Measurements from ENCODE around the gene PHACTR3. TPM values are rescaled to one million over a fixed set of nuclear protein-coding genes. Genes with fewer than 3 reads are reported as not detected.

PHACTR3 gene
- total and polyA plus RNA-seq, 7 experiments from 2014 or later = 0.49 TPM; not detected in 6

GRCh38 chr20:59828125-59829053 is 224.0 kb downstream of the PHACTR3 start:
- ATAC-seq = no peak
- CTCF ChIA-PET = no interaction called here
- H3K4me1 Mint-ChIP-seq = no peaks in the 10 kb centered on the region

GRCh38 chr20:59829054-59829785 is 224.9 kb downstream of the PHACTR3 start:
- Mint-ChIP-seq H3K36me3 (no peaks in the 10 kb centered on the region), H3K4me3 (no peak overlapping the region), H3K4me1 (no peaks in the 10 kb centered on the region), H3K27me3 (peaks cover 0 to 34% (median 13%) of the 10 kb centered on the region in 5 donors), H3K9me3 (peaks cover 0 to 2% (median 0%) of the 10 kb centered on the region in 11 donors), H3K27ac (no peak overlapping the region)
- H3K4me3 ChIP-seq (ENCODE audit: low read length) = no peak overlapping the region
- DNase-seq (no peak), ATAC-seq (no peak)
- H3K9me3 ChIP-seq (ENCODE audit: control insufficient read depth in 2 of 3, low read length in 3 of 3) = no peaks in the 10 kb centered on the region
- H3K36me3 ChIP-seq (ENCODE audit: control insufficient read depth in 2 of 3, insufficient read depth in 3 of 3, low read length in 3 of 3) = no peaks in the 10 kb centered on the region
- no peaks in the 10 kb centered on the region for H3K27me3 ChIP-seq (ENCODE audit: control insufficient read depth in 2 of 2, insufficient read depth in 2 of 2, low read length in 2 of 2)
- no peaks in the 10 kb centered on the region for H3K4me1 ChIP-seq (ENCODE audit: control insufficient read depth in 2 of 2, insufficient read depth in 2 of 2, low read length in 2 of 2)
- ChIA-PET CTCF (no interaction called here), POLR2A (interaction anchor here (0.6 kb wide), 1 partner anchor 51 kb away, joined by 4 read pairs; no protein-coding TSS in a partner anchor)
- no peak overlapping the region for H3K27ac ChIP-seq (ENCODE audit: low read depth, low read length)
- intact Hi-C loops (cut with micrococcal nuclease) = no loop called here

More at GRCh38 chr20:59828125-59829053, 224.0 kb downstream of the PHACTR3 start:
- peaks cover 0 to 2% (median 0%) of the 10 kb centered on the region in 11 donors for H3K9me3 Mint-ChIP-seq
- no peak overlapping the region for H3K4me3 ChIP-seq (ENCODE audit: low read length)
- no peak overlapping the region for H3K27ac Mint-ChIP-seq
- POLR2A ChIA-PET = interaction anchor here (0.6 kb wide), 1 partner anchor 52 kb away, joined by 4 read pairs; no protein-coding TSS in a partner anchor
- intact Hi-C loops (cut with micrococcal nuclease) = no loop called here
- no peak overlapping the region for H3K4me3 Mint-ChIP-seq
- no peak overlapping the region for H3K27ac ChIP-seq (ENCODE audit: low read depth, low read length)
- H3K27me3 ChIP-seq (ENCODE audit: control insufficient read depth in 2 of 2, insufficient read depth in 2 of 2, low read length in 2 of 2) = no peaks in the 10 kb centered on the region
- DNase-seq = no peak
- peaks cover 0 to 34% (median 10%) of the 10 kb centered on the region in 5 donors for H3K27me3 Mint-ChIP-seq
- H3K9me3 ChIP-seq (ENCODE audit: control insufficient read depth in 2 of 3, low read length in 3 of 3) = no peaks in the 10 kb centered on the region
- no peaks in the 10 kb centered on the region for H3K36me3 Mint-ChIP-seq
- H3K4me1 ChIP-seq (ENCODE audit: control insufficient read depth in 2 of 2, insufficient read depth in 2 of 2, low read length in 2 of 2) = no peaks in the 10 kb centered on the region
- no peaks in the 10 kb centered on the region for H3K36me3 ChIP-seq (ENCODE audit: control insufficient read depth in 2 of 3, insufficient read depth in 3 of 3, low read length in 3 of 3)

- peaks cover 0 to 2% (median 0%) of the 10 kb centered on the region in 11 donors for H3K9me3 Mint-ChIP-seq
- no peaks in the 10 kb centered on the region for H3K4me1 ChIP-seq (ENCODE audit: control insufficient read depth in 2 of 2, insufficient read depth in 2 of 2, low read length in 2 of 2)
- no peaks in the 10 kb centered on the region for H3K9me3 ChIP-seq (ENCODE audit: control insufficient read depth in 2 of 3, low read length in 3 of 3)
- H3K27me3 Mint-ChIP-seq = peaks cover 1 to 39% (median 21%) of the 10 kb centered on the region in 5 donors
- H3K27me3 ChIP-seq (ENCODE audit: control insufficient read depth in 2 of 2, insufficient read depth in 2 of 2, low read length in 2 of 2) = no peaks in the 10 kb centered on the region
- no peak for DNase-seq
- ChIA-PET POLR2A (no interaction called here), CTCF (no interaction called here)
- no peak overlapping the region for H3K4me3 Mint-ChIP-seq
- no peaks in the 10 kb centered on the region for H3K36me3 Mint-ChIP-seq
- ATAC-seq = no peak
- H3K36me3 ChIP-seq (ENCODE audit: control insufficient read depth in 2 of 3, insufficient read depth in 3 of 3, low read length in 3 of 3) = no peaks in the 10 kb centered on the region
- H3K4me1 Mint-ChIP-seq = no peaks in the 10 kb centered on the region
- H3K4me3 ChIP-seq (ENCODE audit: low read length) = no peak overlapping the region
- H3K27ac ChIP-seq (ENCODE audit: low read depth, low read length) = no peak overlapping the region
- H3K27ac Mint-ChIP-seq = no peak overlapping the region
- intact Hi-C loops (cut with micrococcal nuclease) = no loop called here
Observed at GRCh38 chr20:59829786-59830664, 225.7 kb downstream of the PHACTR3 start.

- Mint-ChIP-seq H3K27me3 (peaks cover 7 to 43% (median 27%) of the 10 kb centered on the region in 5 donors), H3K4me1 (peaks cover 0 to 2% (median 0%) of the 10 kb centered on the region in 7 donors), H3K36me3 (no peaks in the 10 kb centered on the region), H3K27ac (no peak overlapping the region), H3K9me3 (peaks cover 0 to 2% (median 0%) of the 10 kb centered on the region in 11 donors), H3K4me3 (no peak overlapping the region)
- ATAC-seq = no peak
- H3K9me3 ChIP-seq (ENCODE audit: control insufficient read depth in 2 of 3, low read length in 3 of 3) = no peaks in the 10 kb centered on the region
- H3K36me3 ChIP-seq (ENCODE audit: control insufficient read depth in 2 of 3, insufficient read depth in 3 of 3, low read length in 3 of 3) = no peaks in the 10 kb centered on the region
- ChIA-PET POLR2A (no interaction called here), CTCF (no interaction called here)
- intact Hi-C loops (cut with micrococcal nuclease) = no loop called here
- no peak for DNase-seq
- H3K4me3 ChIP-seq (ENCODE audit: low read length) = no peak overlapping the region
- H3K27me3 ChIP-seq (ENCODE audit: control insufficient read depth in 2 of 2, insufficient read depth in 2 of 2, low read length in 2 of 2) = peaks cover 0 to 2% of the 10 kb centered on the region in 2 donors
- no peak overlapping the region for H3K27ac ChIP-seq (ENCODE audit: low read depth, low read length)
- no peaks in the 10 kb centered on the region for H3K4me1 ChIP-seq (ENCODE audit: control insufficient read depth in 2 of 2, insufficient read depth in 2 of 2, low read length in 2 of 2)
Observed at GRCh38 chr20:59830665-59831023, 226.3 kb downstream of the PHACTR3 start.

- ChIA-PET POLR2A (no interaction called here), CTCF (no interaction called here)
- H3K4me3 Mint-ChIP-seq = no peak overlapping the region
- Histone ChIP-seq H3K4me1 (ENCODE audit: control insufficient read depth in 2 of 2, insufficient read depth in 2 of 2, low read length in 2 of 2) (no peaks in the 10 kb centered on the region), H3K4me3 (ENCODE audit: low read length) (no peak overlapping the region), H3K27ac (ENCODE audit: low read depth, low read length) (no peak overlapping the region), H3K9me3 (ENCODE audit: control insufficient read depth in 2 of 3, low read length in 3 of 3) (no peaks in the 10 kb centered on the region), H3K27me3 (ENCODE audit: control insufficient read depth in 2 of 2, insufficient read depth in 2 of 2, low read length in 2 of 2) (peaks cover 0 to 3% of the 10 kb centered on the region in 2 donors), H3K36me3 (ENCODE audit: control insufficient read depth in 2 of 3, insufficient read depth in 3 of 3, low read length in 3 of 3) (no peaks in the 10 kb centered on the region)
- no peak overlapping the region for H3K27ac Mint-ChIP-seq
- H3K27me3 Mint-ChIP-seq = peaks cover 13 to 47% (median 33%) of the 10 kb centered on the region in 5 donors
- H3K36me3 Mint-ChIP-seq = no peaks in the 10 kb centered on the region
- peaks cover 0 to 2% (median 0%) of the 10 kb centered on the region in 11 donors for H3K9me3 Mint-ChIP-seq
- intact Hi-C loops (cut with micrococcal nuclease) = no loop called here
- H3K4me1 Mint-ChIP-seq = peaks cover 0 to 6% (median 0%) of the 10 kb centered on the region in 7 donors
- ATAC-seq (no peak), DNase-seq (no peak)
Observed at GRCh38 chr20:59831024-59831915, 226.9 kb downstream of the PHACTR3 start.

Measured in naive thymus-derived CD4-positive, alpha-beta T cell (primary cell).